ENCODE results near the gene C5orf47.
A peak's percentile ranks its signal among the peaks of the same experiment; 100 is the strongest.

Gene C5orf47

DNA sequence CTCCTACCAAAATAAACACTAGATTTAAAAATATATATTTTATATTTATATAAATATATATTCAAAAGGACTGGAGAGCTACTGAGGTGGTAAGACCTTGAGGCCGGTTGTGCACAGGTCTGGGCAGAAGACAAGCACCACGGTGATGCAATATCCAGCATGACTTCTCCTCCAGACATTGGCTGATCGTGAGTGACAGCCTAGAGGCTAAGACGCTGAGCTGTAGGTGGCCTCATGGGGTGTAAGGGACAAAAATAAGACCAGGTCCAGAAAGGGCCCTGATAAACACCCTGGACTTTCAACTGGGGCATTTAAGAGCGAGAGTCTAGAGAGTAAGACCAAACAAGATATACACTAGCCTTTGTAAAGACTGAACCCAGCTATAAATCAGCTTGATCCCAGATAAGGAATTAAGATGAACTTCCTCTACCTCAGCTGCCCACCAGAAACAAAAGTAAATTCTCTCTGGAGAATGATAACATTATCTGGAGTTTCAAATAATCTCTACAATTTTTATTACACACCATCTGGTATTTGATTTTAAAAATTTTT, 14.2 kb upstream of the C5orf47 start:
- Histone ChIP-seq H3K4me1 (ENCODE audit: insufficient read depth, low read length, severe bottlenecking) (peaks cover 24% of the 10 kb centered on the region), H3K4me2 (ENCODE audit: low read length) (no peak overlapping the region), H3F3A (ENCODE audit: insufficient read depth, low read length) (no peaks in the 10 kb centered on the region), H3K9me3 (ENCODE audit: low read length) (no peaks in the 10 kb centered on the region), H3K27me3 (ENCODE audit: insufficient read depth, low read length) (no peaks in the 10 kb centered on the region), H3K79me2 (ENCODE audit: insufficient read depth, low read length) (no peaks in the 10 kb centered on the region), H2AFZ (ENCODE audit: low read length) (no peak overlapping the region), H3K9me2 (ENCODE audit: low read depth, low read length) (no peaks in the 10 kb centered on the region), H3K4me3 (ENCODE audit: low read depth, low read length, poor library complexity, severe bottlenecking) (no peak overlapping the region), H3K27ac (ENCODE audit: low read depth, low read length, poor library complexity, severe bottlenecking) (no peak overlapping the region), H3K36me3 (ENCODE audit: insufficient read depth, low read length) (no peaks in the 10 kb centered on the region), H3K9ac (ENCODE audit: low read length) (no peak overlapping the region), H4K20me1 (ENCODE audit: insufficient read depth, low read length) (no peaks in the 10 kb centered on the region)
- no peak for TF ChIP-seq EZH2 (IDR thresholded peaks at IDR 0.05; ENCODE audit: borderline replicate concordance, low read length)
- TF ChIP-seq CTCF (IDR thresholded peaks at IDR 0.05; ENCODE audit: low read length), result no peak

DNA sequence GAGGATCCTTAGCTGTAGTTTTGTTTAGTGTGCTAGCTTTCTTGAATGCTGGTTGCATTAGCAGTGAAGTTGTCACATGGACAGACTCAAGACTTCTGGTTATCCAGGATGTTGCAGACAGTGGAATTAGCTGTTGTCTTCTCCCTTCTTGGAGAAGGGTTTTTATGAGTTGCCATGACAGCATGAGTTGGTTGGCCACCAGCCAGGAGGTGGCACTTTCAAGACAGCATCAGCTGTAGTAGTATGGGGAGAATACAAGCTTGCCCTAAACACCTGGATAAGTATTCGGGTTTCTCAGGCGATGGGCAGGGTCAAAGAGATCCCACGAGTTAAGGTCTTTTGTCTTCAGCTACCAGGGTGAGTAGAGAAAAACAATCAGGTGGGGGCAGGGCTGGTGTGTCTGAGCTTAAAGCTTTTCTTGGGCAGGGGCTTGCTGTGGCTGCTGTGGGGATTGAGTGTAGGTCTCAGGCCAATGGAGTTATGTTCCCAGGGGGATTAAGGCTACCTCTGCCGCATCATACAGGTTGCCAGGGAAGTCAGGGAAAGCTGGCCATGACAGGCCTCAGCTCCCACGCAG, 7.7 kb upstream of the C5orf47 start:
- Histone ChIP-seq H3K27ac (ENCODE audit: low read depth, low read length, poor library complexity, severe bottlenecking) (no peak overlapping the region), H3K9ac (ENCODE audit: low read length) (no peak overlapping the region), H3K79me2 (ENCODE audit: insufficient read depth, low read length) (no peaks in the 10 kb centered on the region), H3K9me2 (ENCODE audit: low read depth, low read length) (no peaks in the 10 kb centered on the region), H3F3A (ENCODE audit: insufficient read depth, low read length) (no peaks in the 10 kb centered on the region), H3K4me2 (ENCODE audit: low read length) (no peak overlapping the region), H3K36me3 (ENCODE audit: insufficient read depth, low read length) (no peaks in the 10 kb centered on the region), H3K4me1 (ENCODE audit: insufficient read depth, low read length, severe bottlenecking) (no peaks in the 10 kb centered on the region), H3K27me3 (ENCODE audit: insufficient read depth, low read length) (peaks cover 5% of the 10 kb centered on the region; the same call in 1 of the 2 replicates), H2AFZ (ENCODE audit: low read length) (no peak overlapping the region), H4K20me1 (ENCODE audit: insufficient read depth, low read length) (no peaks in the 10 kb centered on the region), H3K4me3 (ENCODE audit: low read depth, low read length, poor library complexity, severe bottlenecking) (no peak overlapping the region), H3K9me3 (ENCODE audit: low read length) (no peaks in the 10 kb centered on the region)
- no peak for TF ChIP-seq EZH2 (IDR thresholded peaks at IDR 0.05; ENCODE audit: borderline replicate concordance, low read length)
- no peak for TF ChIP-seq CTCF (IDR thresholded peaks at IDR 0.05; ENCODE audit: low read length)

DNA sequence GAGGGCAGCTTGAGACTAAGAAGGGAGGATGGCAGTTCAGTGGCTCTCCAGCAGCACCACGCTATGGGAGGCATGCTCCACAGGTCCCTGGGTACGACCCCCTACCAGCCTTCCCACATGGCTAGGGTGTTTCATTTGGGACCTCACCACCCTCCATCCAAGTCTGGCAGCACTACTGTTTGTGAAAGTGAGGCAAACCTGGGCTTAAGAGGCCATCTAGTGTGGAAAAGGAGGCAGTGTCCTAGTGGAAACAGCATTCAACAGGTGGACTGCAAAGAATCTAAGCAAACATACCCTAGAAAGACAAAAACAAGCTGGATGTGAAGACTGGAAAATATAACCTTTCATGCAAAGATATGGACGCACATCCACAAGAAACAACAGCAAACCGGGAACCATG, 4.8 kb upstream of the C5orf47 start:
- Histone ChIP-seq H3K79me2 (ENCODE audit: insufficient read depth, low read length) (no peaks in the 10 kb centered on the region), H3K4me3 (ENCODE audit: low read depth, low read length, poor library complexity, severe bottlenecking) (no peak overlapping the region), H3K4me1 (ENCODE audit: insufficient read depth, low read length, severe bottlenecking) (no peaks in the 10 kb centered on the region), H3K27me3 (ENCODE audit: insufficient read depth, low read length) (peaks cover 5% of the 10 kb centered on the region; the same call in 1 of the 2 replicates), H4K20me1 (ENCODE audit: insufficient read depth, low read length) (no peaks in the 10 kb centered on the region), H3K9me3 (ENCODE audit: low read length) (no peaks in the 10 kb centered on the region), H3F3A (ENCODE audit: insufficient read depth, low read length) (no peaks in the 10 kb centered on the region), H2AFZ (ENCODE audit: low read length) (no peak overlapping the region), H3K9me2 (ENCODE audit: low read depth, low read length) (no peaks in the 10 kb centered on the region), H3K27ac (ENCODE audit: low read depth, low read length, poor library complexity, severe bottlenecking) (no peak overlapping the region), H3K36me3 (ENCODE audit: insufficient read depth, low read length) (no peaks in the 10 kb centered on the region), H3K9ac (ENCODE audit: low read length) (no peak overlapping the region), H3K4me2 (ENCODE audit: low read length) (no peak overlapping the region)
- TF ChIP-seq CTCF (IDR thresholded peaks at IDR 0.05; ENCODE audit: low read length), result peak; percentile 53
- no peak for TF ChIP-seq EZH2 (IDR thresholded peaks at IDR 0.05; ENCODE audit: borderline replicate concordance, low read length)
